ENCODE results near the gene RTN4IP1. TPM values are rescaled to one million over a fixed set of nuclear protein-coding genes. Genes with fewer than 3 reads are reported as not detected.
"Not testable (repeated sequence)": the region's sequence is repeated elsewhere in the genome, so short reads cannot be mapped to it uniquely, and the experiment has no call there.

Gene RTN4IP1
- total RNA-seq, 4 donors from 2014 or later, result 2.0 to 5.9 (median 5.8) TPM; not detected in 1

DNA sequence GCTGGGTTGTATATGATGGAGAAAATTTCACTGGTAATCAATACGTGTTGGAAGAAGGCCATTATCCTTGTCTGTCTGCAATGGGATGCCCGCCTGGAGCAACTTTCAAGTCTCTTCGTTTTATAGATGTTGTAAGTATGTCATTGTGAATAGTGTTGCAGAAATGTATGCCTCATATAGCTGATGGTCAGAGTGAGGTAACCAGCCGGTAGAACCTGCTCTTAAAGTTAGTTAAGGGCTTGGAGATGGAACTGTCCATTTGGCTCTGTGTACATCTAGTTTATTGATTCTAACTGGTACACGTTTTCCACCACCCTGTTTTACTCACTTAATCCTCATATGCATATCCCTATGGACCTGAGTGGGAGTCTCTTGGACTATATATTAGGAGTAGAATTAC lies 73.5 kb downstream of the RTN4IP1 start:
- intact Hi-C loops (cut with DNase I; ENCODE audit: low total_unique reads), result no loop called here
- no peak for DNase-seq
- Histone ChIP-seq H3K9me3 (no peaks in the 10 kb centered on the region), H3K27ac (no peak overlapping the region), H3K36me3 (no peaks in the 10 kb centered on the region), H3K4me1 (no peaks in the 10 kb centered on the region), H3K4me3 (no peak overlapping the region), H3K27me3 (no peaks in the 10 kb centered on the region)
- TF ChIP-seq, protein P1, sequence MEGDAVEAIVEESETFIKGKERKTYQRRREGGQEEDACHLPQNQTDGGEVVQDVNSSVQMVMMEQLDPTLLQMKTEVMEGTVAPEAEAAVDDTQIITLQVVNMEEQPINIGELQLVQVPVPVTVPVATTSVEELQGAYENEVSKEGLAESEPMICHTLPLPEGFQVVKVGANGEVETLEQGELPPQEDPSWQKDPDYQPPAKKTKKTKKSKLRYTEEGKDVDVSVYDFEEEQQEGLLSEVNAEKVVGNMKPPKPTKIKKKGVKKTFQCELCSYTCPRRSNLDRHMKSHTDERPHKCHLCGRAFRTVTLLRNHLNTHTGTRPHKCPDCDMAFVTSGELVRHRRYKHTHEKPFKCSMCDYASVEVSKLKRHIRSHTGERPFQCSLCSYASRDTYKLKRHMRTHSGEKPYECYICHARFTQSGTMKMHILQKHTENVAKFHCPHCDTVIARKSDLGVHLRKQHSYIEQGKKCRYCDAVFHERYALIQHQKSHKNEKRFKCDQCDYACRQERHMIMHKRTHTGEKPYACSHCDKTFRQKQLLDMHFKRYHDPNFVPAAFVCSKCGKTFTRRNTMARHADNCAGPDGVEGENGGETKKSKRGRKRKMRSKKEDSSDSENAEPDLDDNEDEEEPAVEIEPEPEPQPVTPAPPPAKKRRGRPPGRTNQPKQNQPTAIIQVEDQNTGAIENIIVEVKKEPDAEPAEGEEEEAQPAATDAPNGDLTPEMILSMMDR (IDR thresholded peaks at IDR 0.05), result no peak
- no peak for TF ChIP-seq POLR2A (IDR thresholded peaks at IDR 0.05)

- no peak for DNase-seq
- no peak overlapping the region for H3K27ac ChIP-seq
- TF ChIP-seq, protein P1 (IDR thresholded peaks at IDR 0.05), result no peak
- no peak for TF ChIP-seq POLR2A (IDR thresholded peaks at IDR 0.05)
- no peak overlapping the region for H3K4me3 ChIP-seq
- no peaks in the 10 kb centered on the region for H3K9me3 ChIP-seq
- H3K27me3 ChIP-seq, result no peaks in the 10 kb centered on the region
- no peaks in the 10 kb centered on the region for H3K4me1 ChIP-seq
- intact Hi-C loops (cut with DNase I; ENCODE audit: low total_unique reads), result no loop called here
- H3K36me3 ChIP-seq, result no peaks in the 10 kb centered on the region
Measured at GRCh38 chr6:106553440-106553839, 75.9 kb downstream of the RTN4IP1 start.

DNA sequence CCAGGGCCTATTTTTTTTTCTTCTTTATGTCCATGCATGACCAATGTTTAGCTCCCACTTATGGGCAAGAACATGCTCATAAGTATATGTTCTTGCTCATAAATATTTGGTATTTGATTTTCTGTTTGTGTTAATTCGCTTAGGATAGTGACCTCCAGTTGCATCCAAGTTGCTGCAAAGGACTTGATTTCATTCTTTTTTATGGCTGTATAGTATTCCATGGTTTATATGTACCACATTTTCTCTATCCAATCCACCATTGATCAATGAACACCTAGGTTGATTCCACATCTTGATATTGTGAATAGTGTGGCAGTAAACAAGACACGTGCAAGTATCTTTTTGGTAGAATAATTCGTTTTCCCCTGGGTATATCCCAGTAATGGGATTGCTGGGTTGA lies 78.1 kb downstream of the RTN4IP1 start:
- H3K36me3 ChIP-seq, result no peaks in the 10 kb centered on the region

DNA sequence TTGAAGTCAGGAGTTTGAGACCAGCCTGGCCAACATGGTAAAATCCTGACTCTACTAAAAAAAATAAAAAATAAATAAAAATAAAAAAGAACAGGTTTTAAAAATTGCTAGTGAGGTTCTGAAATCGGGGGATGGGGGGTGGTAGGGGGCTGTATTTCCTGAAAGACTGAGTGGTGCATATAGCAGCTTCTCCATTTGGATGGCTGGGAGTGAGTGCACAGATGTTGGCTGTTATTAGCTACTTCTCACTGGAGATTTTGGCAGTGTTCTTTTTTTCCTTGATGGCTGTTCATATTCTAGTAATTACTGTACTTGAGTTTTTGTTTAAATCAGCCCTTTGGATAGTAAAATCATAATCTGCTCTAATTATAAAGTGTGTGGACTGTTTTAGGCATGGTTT lies 79.8 kb downstream of the RTN4IP1 start:
- H3K36me3 ChIP-seq, result no peaks in the 10 kb centered on the region

More for the DNA sequence above, 78.1 kb downstream of the RTN4IP1 start:
- Histone ChIP-seq H3K9me3 (no peaks in the 10 kb centered on the region), H3K27ac (no peak overlapping the region), H3K27me3 (no peaks in the 10 kb centered on the region), H3K4me3 (no peak overlapping the region), H3K4me1 (no peaks in the 10 kb centered on the region)
- no peak for DNase-seq
- intact Hi-C loops (cut with DNase I; ENCODE audit: low total_unique reads), result no loop called here
- TF ChIP-seq POLR2A (IDR thresholded peaks at IDR 0.05), result no peak
- TF ChIP-seq, protein P1 (IDR thresholded peaks at IDR 0.05), result no peak

DNA sequence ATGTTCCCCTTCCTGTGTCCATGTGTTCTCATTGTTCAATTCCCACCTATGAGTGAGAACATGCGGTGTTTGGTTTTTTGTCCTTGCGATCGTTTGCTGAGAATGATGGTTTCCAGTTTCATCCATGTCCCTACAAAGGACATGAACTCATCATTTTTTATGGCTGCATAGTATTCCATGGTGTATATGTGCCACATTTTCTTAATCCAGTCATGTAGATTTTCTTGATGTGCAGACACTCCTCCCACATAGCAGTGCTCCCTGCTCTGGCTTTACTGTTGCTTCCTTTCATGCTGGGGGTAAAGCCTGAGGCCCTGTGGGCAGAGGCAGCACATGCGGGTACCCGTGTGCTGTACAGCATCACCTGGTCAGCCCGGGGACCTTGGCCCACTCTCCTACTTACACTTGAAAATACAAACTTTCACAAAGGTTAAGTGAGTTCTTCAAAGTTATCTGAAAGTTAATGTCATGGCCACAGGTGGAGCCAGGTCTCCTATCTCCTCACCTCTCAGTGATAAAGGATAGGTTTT lies 80.3 kb downstream of the RTN4IP1 start:
- H3K4me3 ChIP-seq; H3K36me3 ChIP-seq; intact Hi-C loops (cut with DNase I; ENCODE audit: low total_unique reads); H3K27me3 ChIP-seq; DNase-seq; H3K27ac ChIP-seq; H3K9me3 ChIP-seq; H3K4me1 ChIP-seq: not testable (repeated sequence)

More for the DNA sequence above, 79.8 kb downstream of the RTN4IP1 start:
- intact Hi-C loops (cut with DNase I; ENCODE audit: low total_unique reads), result no loop called here
- H3K4me3 ChIP-seq, result no peak overlapping the region
- DNase-seq, result no peak
- TF ChIP-seq POLR2A (IDR thresholded peaks at IDR 0.05), result no peak
- TF ChIP-seq, protein P1 (IDR thresholded peaks at IDR 0.05), result no peak
- no peaks in the 10 kb centered on the region for H3K9me3 ChIP-seq
- H3K4me1 ChIP-seq, result no peaks in the 10 kb centered on the region
- H3K27me3 ChIP-seq, result no peaks in the 10 kb centered on the region
- no peak overlapping the region for H3K27ac ChIP-seq
